H1 (cell line): Measurements from ENCODE around the gene ARL2. TPM values are rescaled to one million over a fixed set of nuclear protein-coding genes. Genes with fewer than 3 reads are reported as not detected.

Experiments
- CTCF ChIA-PET: fragments of 300-600 bp; sonication (Branson Sonifier 250); formaldehyde crosslinking; loops from one replicate; lab custom pipeline; 2021; ENCODE audit not compliant: partially characterized antibody; lab: Charles Lee
- POLR2A ChIA-PET: fragments of 300-600 bp; sonication (Branson Sonifier 250); formaldehyde crosslinking; loops from one replicate; lab custom pipeline; 2021; ENCODE audit warnings: inconsistent platforms; ENCODE audit not compliant: partially characterized antibody; lab: Charles Lee
- DNase-seq, 2 experiments: peaks; one replicate each; pipeline versions ENCODE4 v3.0.0 to v3.0.0-alpha.2; 2010 to 2022; ENCODE audit warnings: low spot score in 2 of 2, low read depth in 1 of 2, mixed read lengths in 1 of 2
- FAIRE-seq: peaks from 2 replicates; lab custom pipeline; 2011; peaks lifted over from hg19 to GRCh38; lab: Jason Lieb, UNC
- H2AFZ ChIP-seq: 2 replicates; pipeline ENCODE4 v1.8.1; 2012; ENCODE audit warnings: low read length, inconsistent platforms
- H2AK5ac ChIP-seq: 2 replicates; pipeline ENCODE4 v1.6.1; 2013; ENCODE audit warnings: low read depth, low read length
- H2BK120ac ChIP-seq: replicated peaks from 2 replicates; pipeline ENCODE3; 2013; ENCODE audit warnings: low read depth, low read length, inconsistent platforms
- H2BK12ac ChIP-seq: 2 replicates; pipeline ENCODE4 v1.6.1; 2013; ENCODE audit warnings: low read depth, low read length
- H2BK15ac ChIP-seq: 2 replicates; pipeline ENCODE4 v1.6.1; 2013; ENCODE audit warnings: low read length
- H2BK20ac ChIP-seq: 2 replicates; pipeline ENCODE4 v1.6.1; 2013; ENCODE audit warnings: low read length
- H2BK5ac ChIP-seq: 2 replicates; pipeline ENCODE4 v1.6.1; 2013; ENCODE audit warnings: low read depth, low read length
- H3K14ac ChIP-seq: 2 replicates; pipeline ENCODE4 v1.6.1; 2013; ENCODE audit warnings: inconsistent platforms; ENCODE audit not compliant: insufficient read length
- H3K18ac ChIP-seq: 2 replicates; pipeline ENCODE4 v1.6.1; 2013; ENCODE audit warnings: low read length; ENCODE audit errors: extremely low read depth
- H3K23ac ChIP-seq: 2 replicates; pipeline ENCODE4 v1.6.1; 2013; ENCODE audit warnings: inconsistent platforms; ENCODE audit not compliant: insufficient read length
- H3K23me2 ChIP-seq: 2 replicates; pipeline ENCODE4 v1.6.1; 2013; ENCODE audit warnings: low read depth, low read length
- H3K27ac ChIP-seq: 2 replicates; pipeline ENCODE4 v1.6.1; 2011; ENCODE audit warnings: low read depth, low read length, inconsistent platforms
- H3K27me3 ChIP-seq, 4 experiments: replicated peaks in 1 of 4; 1 replicate in 1 of 4; 2 replicates in 3 of 4; pipeline versions ENCODE4 v1.6.1 to v1.8.1; 2011 to 2013; ENCODE audit warnings: low read length in 3 of 4, mild to moderate bottlenecking in 3 of 4, inconsistent platforms in 2 of 4, mixed read lengths in 2 of 4, moderate library complexity in 1 of 4; ENCODE audit not compliant: control insufficient read depth in 3 of 4, insufficient read depth in 3 of 4; ENCODE audit errors: extremely low read depth in 1 of 4
- H3K36me3 ChIP-seq, 4 experiments: 2 replicates each; pipeline versions ENCODE4 v1.6.1 to v1.8.1; 2011 to 2013; ENCODE audit warnings: mild to moderate bottlenecking in 4 of 4, low read length in 3 of 4, moderate library complexity in 2 of 4, control low read depth in 1 of 4, inconsistent platforms in 1 of 4; ENCODE audit not compliant: insufficient read depth in 4 of 4, control insufficient read depth in 2 of 4
- H3K4ac ChIP-seq: replicated peaks from 2 replicates; pipeline ENCODE3; 2013; ENCODE audit warnings: low read length, low read depth, mixed read lengths, inconsistent platforms; ENCODE audit not compliant: insufficient read length
- H3K4me1 ChIP-seq, 4 experiments: replicated peaks in 1 of 4; 1 replicate in 1 of 4; 2 replicates in 3 of 4; pipeline versions ENCODE4 v1.6.1 to v1.8.1; 2011 to 2013; ENCODE audit warnings: low read length in 3 of 4, inconsistent platforms in 2 of 4, mixed read lengths in 1 of 4; ENCODE audit not compliant: insufficient read depth in 4 of 4, control insufficient read depth in 3 of 4
- H3K4me2 ChIP-seq, 2 experiments: 2 replicates each; pipeline versions ENCODE4 v1.6.1 to v1.8.1; 2011 to 2013; ENCODE audit warnings: low read depth in 2 of 2, low read length in 2 of 2, control low read depth in 1 of 2, inconsistent platforms in 1 of 2, mild to moderate bottlenecking in 1 of 2; ENCODE audit not compliant: insufficient read depth in 1 of 2
- H3K4me3 ChIP-seq, 4 experiments: fragments of 200-600, 300-600 bp in 1 of 4; sonication (generic), shearing (Covaris generic), sonication (Bioruptor Twin) in 1 of 4; 2 replicates each; pipeline versions ENCODE4 v1.5.1 to v1.8.1; 2011 to 2016; ENCODE audit warnings: low read length in 4 of 4, low read depth in 3 of 4, control low read depth in 2 of 4, inconsistent platforms in 2 of 4, mild to moderate bottlenecking in 2 of 4, mixed read lengths in 1 of 4, moderate library complexity in 1 of 4; ENCODE audit not compliant: insufficient read depth in 2 of 4; ENCODE audit errors: extremely low read depth in 1 of 4
- H3K56ac ChIP-seq: replicated peaks from 2 replicates; pipeline ENCODE3; 2013; ENCODE audit warnings: low read depth, mild to moderate bottlenecking, mixed read lengths, low read length, inconsistent platforms; ENCODE audit not compliant: insufficient read length
- H3K79me1 ChIP-seq: 2 replicates; pipeline ENCODE4 v1.6.1; 2013; ENCODE audit warnings: low read depth, low read length, control low read depth
- H3K79me2 ChIP-seq, 2 experiments: 2 replicates each; pipeline versions ENCODE4 v1.6.1 to v1.8.1; 2012 to 2013; ENCODE audit warnings: low read length in 2 of 2, mild to moderate bottlenecking in 2 of 2, inconsistent platforms in 1 of 2; ENCODE audit not compliant: insufficient read depth in 2 of 2, control insufficient read depth in 1 of 2
- H3K9ac ChIP-seq, 4 experiments: replicated peaks in 1 of 4; 1 replicate in 1 of 4; 2 replicates in 3 of 4; pipeline versions ENCODE4 v1.6.1 to v1.8.1; 2011 to 2013; ENCODE audit warnings: low read depth in 3 of 4, low read length in 3 of 4, control low read depth in 2 of 4, mild to moderate bottlenecking in 2 of 4, moderate library complexity in 2 of 4, inconsistent platforms in 1 of 4; ENCODE audit errors: extremely low read depth in 1 of 4
- H3K9me3 ChIP-seq, 2 experiments: 2 replicates each; pipeline versions ENCODE4 v1.6.1 to v1.8.1; 2012 to 2013; ENCODE audit warnings: mild to moderate bottlenecking in 2 of 2, moderate library complexity in 2 of 2, control low read depth in 1 of 2, inconsistent platforms in 1 of 2, low read depth in 1 of 2, low read length in 1 of 2, mixed read lengths in 1 of 2; ENCODE audit not compliant: insufficient read depth in 2 of 2
- H4K20me1 ChIP-seq, 2 experiments: replicated peaks in 1 of 2; 2 replicates each; pipeline versions ENCODE3 to v1.8.1; 2011 to 2013; ENCODE audit warnings: inconsistent platforms in 2 of 2, low read length in 2 of 2, mild to moderate bottlenecking in 1 of 2; ENCODE audit not compliant: insufficient read depth in 2 of 2, control insufficient read depth in 1 of 2
- H4K5ac ChIP-seq: 2 replicates; pipeline ENCODE4 v1.6.1; 2013; ENCODE audit warnings: low read length, low read depth, mixed read lengths, inconsistent platforms; ENCODE audit not compliant: insufficient read length
- H4K8ac ChIP-seq: 2 replicates; pipeline ENCODE4 v1.8.0; 2013; ENCODE audit warnings: mild to moderate bottlenecking, moderate library complexity, low read length, inconsistent platforms; ENCODE audit not compliant: insufficient read depth; ENCODE audit errors: extremely low read depth
- H4K91ac ChIP-seq: replicated peaks from 2 replicates; pipeline ENCODE3; 2013; ENCODE audit warnings: low read length, mixed read lengths, inconsistent platforms; ENCODE audit not compliant: insufficient read length
- EP300 ChIP-seq, 2 experiments: IDR thresholded peaks; 1 replicate in 1 of 2; 2 replicates in 1 of 2; pipeline ENCODE4 v1.6.1; 2011 to 2012; ENCODE audit warnings: low read depth in 2 of 2, low read length in 2 of 2, mild to moderate bottlenecking in 2 of 2, borderline replicate concordance in 1 of 2, inconsistent platforms in 1 of 2, moderate library complexity in 1 of 2
- FOSL1 ChIP-seq: IDR thresholded peaks from 2 replicates; pipeline ENCODE4 v1.6.1; 2011; ENCODE audit warnings: mild to moderate bottlenecking, low read depth, low read length, moderate library complexity; ENCODE audit not compliant: insufficient read depth
- HDAC2 ChIP-seq, 2 experiments: fragments of 300-600 bp in 1 of 2; sonication (generic) in 1 of 2; IDR thresholded peaks; 2 replicates each; pipeline ENCODE4 v1.6.1; 2011 to 2012; ENCODE audit warnings: low read depth in 2 of 2, low read length in 2 of 2, mild to moderate bottlenecking in 2 of 2, moderate library complexity in 2 of 2, borderline replicate concordance in 1 of 2, inconsistent platforms in 1 of 2
- KDM1A ChIP-seq: fragments of 200-600, 300-600 bp; sonication (generic); IDR thresholded peaks from 2 replicates; pipeline ENCODE4 v1.7.1; 2016; ENCODE audit warnings: mild to moderate bottlenecking, low read length, borderline replicate concordance
- KDM4A ChIP-seq: IDR thresholded peaks from one replicate; pipeline ENCODE4 v1.7.1; 2012; ENCODE audit warnings: low read depth, mild to moderate bottlenecking, moderate library complexity, low read length, inconsistent platforms; ENCODE audit not compliant: severe bottlenecking
- NRF1 ChIP-seq: IDR thresholded peaks from 2 replicates; pipeline ENCODE4 v1.6.1; 2011; ENCODE audit warnings: mild to moderate bottlenecking, low read depth, low read length, improper control_type of control experiment
- POU5F1 ChIP-seq: IDR thresholded peaks from 2 replicates; pipeline ENCODE4 v1.6.1; 2011; ENCODE audit warnings: low read depth, mild to moderate bottlenecking, low read length, moderate library complexity
- RAD21 ChIP-seq, 2 experiments: IDR thresholded peaks in 1 of 2; conservative IDR thresholded peaks in 1 of 2; 2 replicates each; pipeline ENCODE4 v1.6.1; 2011; ENCODE audit warnings: low read depth in 2 of 2, low read length in 2 of 2, improper control_type of control experiment in 1 of 2, inconsistent platforms in 1 of 2, mild to moderate bottlenecking in 1 of 2, moderate library complexity in 1 of 2
- SAP30 ChIP-seq: fragments of 300-600 bp; sonication (generic); IDR thresholded peaks from 2 replicates; pipeline ENCODE4 v1.7.1; 2012; ENCODE audit warnings: low read length, moderate library complexity, mild to moderate bottlenecking, inconsistent platforms; ENCODE audit not compliant: insufficient read depth, insufficient replicate concordance
- SIN3A ChIP-seq, 2 experiments: IDR thresholded peaks in 1 of 2; conservative IDR thresholded peaks in 1 of 2; 2 replicates each; pipeline ENCODE4 v1.6.1; 2011 to 2012; ENCODE audit warnings: low read length in 2 of 2, improper control_type of control experiment in 1 of 2, low read depth in 1 of 2, mild to moderate bottlenecking in 1 of 2
- SRF ChIP-seq: IDR thresholded peaks from 2 replicates; pipeline ENCODE4 v1.6.1; 2011; ENCODE audit warnings: mild to moderate bottlenecking, low read depth, low read length, moderate library complexity
- YY1 ChIP-seq: IDR thresholded peaks from 2 replicates; pipeline ENCODE4 v1.6.1; 2011; ENCODE audit warnings: low read depth, mild to moderate bottlenecking, low read length
- WGBS, 2 experiments: shearing (Covaris generic) in 1 of 2; methylation state at CpG; one replicate each; pipeline versions ENCODE4 v1.1.6 to v1.1.7; 2013 to 2015; ENCODE audit warnings: low lambda C conversion rate in 2 of 2, mixed read lengths in 2 of 2, inconsistent platforms in 1 of 2, low coverage in 1 of 2, missing lambda C conversion rate in 1 of 2; ENCODE audit not compliant: insufficient replicate concordance in 2 of 2, insufficient coverage in 1 of 2, insufficient read length in 1 of 2; ENCODE audit errors: extremely low coverage in 1 of 2, missing lambda C conversion rate in 1 of 2; 5-methylcytosine and 5-hydroxymethylcytosine counted together
- polyA plus RNA-seq, 7 experiments: library from polyadenylated mRNA; depleted of rRNA in 3 of 7; stranded (reverse) in 5 of 7; unstranded in 2 of 7; fragments of >200 nt in 5 of 7; fragments of 200-250 nt in 2 of 7; gene quantifications; 1 replicate in 5 of 7; 2 replicates in 1 of 7; 4 replicates in 1 of 7; pipeline versions ENCODE4 v1.2.1 to v1.2.3, GENCODE V29; 2011 to 2013; ENCODE audit warnings: missing spikeins in 2 of 7, mixed read lengths in 2 of 7
- total RNA-seq: library from RNA; stranded (reverse); fragmentation: NEBNext Ultra II Directional; extraction: Animal tissue kit (Norgen Biotek cat#: 25700); gene quantifications from 2 replicates; pipeline ENCODE4 v1.2.1, GENCODE V29; 2021

Gene ARL2
- total and polyA plus RNA-seq, 2 of the 8 experiments (the other 6 are each of a cell fraction or from before 2014, with no cell fraction given): 186 to 535 TPM

DNA sequence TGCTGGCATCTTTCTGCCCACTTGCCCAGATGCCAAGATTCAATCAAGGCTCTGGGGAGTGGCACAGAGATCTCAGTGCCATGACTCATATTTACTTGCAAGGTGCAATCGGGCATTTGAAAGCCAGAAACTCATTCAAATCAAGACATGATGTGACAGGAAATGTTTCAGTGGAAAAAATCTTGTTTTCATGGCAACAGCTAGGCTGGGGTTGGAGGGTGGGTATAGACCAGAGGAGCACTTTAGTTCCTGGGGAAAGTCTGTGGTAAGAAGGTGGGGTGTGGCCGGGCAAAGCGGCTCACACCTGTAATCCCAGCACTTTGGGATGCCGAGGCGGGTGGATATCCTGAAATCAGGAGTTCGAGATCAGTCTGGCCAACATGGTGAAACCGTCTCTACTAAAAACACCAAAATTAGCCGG is 43.2 kb upstream of the ARL2 start:
- Histone ChIP-seq H2BK15ac (no peak overlapping the region), H2AK5ac (no peak overlapping the region), H3K4me1 (no peaks in the 10 kb centered on the region), H3K56ac (no peak overlapping the region), H3K27me3 (peaks cover 0 to 12% (median 7%) of the 10 kb centered on the region in 4 experiments; a peak in 5 of 7 replicates), H4K20me1 (no peaks in the 10 kb centered on the region), H2BK5ac (no peak overlapping the region), H3K9me3 (peaks cover 0 to 4% of the 10 kb centered on the region in 2 experiments; a peak in 1 of 4 replicates), H2AFZ (no peak overlapping the region), H3K36me3 (no peaks in the 10 kb centered on the region), H4K91ac (no peak overlapping the region), H3K9ac (no peak overlapping the region), H3K79me1 (no peaks in the 10 kb centered on the region), H2BK20ac (no peak overlapping the region), H4K8ac (no peak overlapping the region), H3K4me2 (no peak overlapping the region), H3K27ac (no peak overlapping the region), H2BK12ac (no peak overlapping the region), H4K5ac (no peak overlapping the region), H3K23ac (no peak overlapping the region), H3K4ac (no peak overlapping the region), H3K18ac (no peak overlapping the region), H3K14ac (no peak overlapping the region), H3K23me2 (no peaks in the 10 kb centered on the region), H2BK120ac (no peak overlapping the region), H3K4me3 (no peak overlapping the region), H3K79me2 (no peaks in the 10 kb centered on the region)
- DNase-seq: no peak
- POLR2A ChIA-PET: interaction anchor here (1.3 kb wide), 1 partner anchor 10 kb away, joined by 3 read pairs; no protein-coding TSS in a partner anchor
- WGBS, 2 experiments: 89% methylated on average over 8 of the region's 8 CpGs; no CpG with 5 or more reads in 1 of the 2 experiments
- no peak for TF ChIP-seq RAD21 (IDR thresholded peaks at IDR 0.05 in 1 of 2, conservative IDR thresholded peaks at IDR 0.05 in 1 of 2; ENCODE audit: low read depth in 2 of 2, low read length in 2 of 2)
- TF ChIP-seq NRF1: no peak
- no peak for TF ChIP-seq SIN3A (conservative IDR thresholded peaks at IDR 0.05 in 1 of 2, IDR thresholded peaks at IDR 0.05 in 1 of 2; ENCODE audit: low read depth in 1 of 2, low read length in 2 of 2)
- TF ChIP-seq HDAC2 (IDR thresholded peaks at IDR 0.05; ENCODE audit: borderline replicate concordance in 1 of 2, low read depth in 2 of 2, low read length in 2 of 2): no peak
- no peak for TF ChIP-seq FOSL1
- no peak for TF ChIP-seq YY1
- no peak for TF ChIP-seq KDM4A
- no peak for TF ChIP-seq POU5F1
- TF ChIP-seq SRF: no peak
- no peak for TF ChIP-seq KDM1A
- no peak for TF ChIP-seq EP300 (IDR thresholded peaks at IDR 0.05; ENCODE audit: borderline replicate concordance in 1 of 2, low read depth in 2 of 2, low read length in 2 of 2)
- TF ChIP-seq SAP30: no peak
- CTCF ChIA-PET: no interaction called here
- FAIRE-seq: no peak
